Measurements from ENCODE around the gene NCAPH2. TPM values are rescaled to one million over a fixed set of nuclear protein-coding genes. Genes with fewer than 3 reads are reported as not detected.

NCAPH2 gene
- total RNA-seq, 1 donor from 2014 or later, result 46.9 TPM

GRCh38 chr22:50550395-50550794 is 42.4 kb downstream of the NCAPH2 start:
- DNase-seq, result no peak

DNA sequence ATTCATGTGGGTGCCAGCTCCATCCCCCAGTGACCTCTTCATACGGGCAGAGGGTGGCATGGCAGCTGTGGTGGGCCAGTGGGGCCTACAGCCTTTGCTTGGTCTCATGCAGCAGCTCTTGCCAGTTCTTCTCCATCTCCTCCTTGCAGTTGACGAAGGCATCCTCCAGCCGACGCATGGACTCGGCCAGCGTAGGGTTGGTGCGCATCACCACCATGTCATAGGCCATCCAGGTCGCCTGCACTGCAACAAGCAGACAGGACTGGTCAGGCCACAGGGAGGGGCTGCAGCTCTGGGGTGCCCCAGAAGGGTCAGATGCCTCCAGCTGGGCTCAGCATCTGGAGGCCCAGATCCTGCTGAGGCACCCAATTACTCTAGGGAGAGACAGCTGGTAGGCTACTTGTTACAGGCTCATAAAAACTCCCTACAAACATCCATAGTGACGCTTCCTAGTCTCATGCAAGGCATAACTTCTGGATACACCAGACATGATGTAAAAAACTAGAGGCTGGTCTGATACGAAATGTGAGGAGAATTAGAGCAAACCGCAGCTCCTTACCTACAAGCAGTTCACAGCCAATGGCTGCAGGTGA is 43.2 kb downstream of the NCAPH2 start:
- no peak for DNase-seq

DNA sequence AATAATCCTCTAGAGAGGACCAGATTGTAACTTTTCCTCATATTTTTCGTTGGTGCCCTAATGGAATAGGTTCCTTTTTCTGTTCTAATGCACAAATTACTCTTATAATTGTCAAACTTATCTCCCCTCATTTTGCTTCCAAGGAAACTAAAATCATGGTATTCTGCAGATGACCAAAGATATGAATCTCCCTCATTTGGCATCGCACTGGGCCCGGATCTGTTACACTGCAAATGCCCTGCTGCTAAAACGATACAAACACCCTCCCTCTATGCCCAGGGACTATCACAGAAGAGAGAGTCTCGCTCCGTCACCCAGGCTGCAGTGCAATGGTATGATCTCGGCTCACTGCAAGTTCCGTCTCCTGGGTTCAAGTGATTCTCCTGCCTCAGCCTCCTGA is 45.3 kb downstream of the NCAPH2 start:
- DNase-seq, result no peak

DNA sequence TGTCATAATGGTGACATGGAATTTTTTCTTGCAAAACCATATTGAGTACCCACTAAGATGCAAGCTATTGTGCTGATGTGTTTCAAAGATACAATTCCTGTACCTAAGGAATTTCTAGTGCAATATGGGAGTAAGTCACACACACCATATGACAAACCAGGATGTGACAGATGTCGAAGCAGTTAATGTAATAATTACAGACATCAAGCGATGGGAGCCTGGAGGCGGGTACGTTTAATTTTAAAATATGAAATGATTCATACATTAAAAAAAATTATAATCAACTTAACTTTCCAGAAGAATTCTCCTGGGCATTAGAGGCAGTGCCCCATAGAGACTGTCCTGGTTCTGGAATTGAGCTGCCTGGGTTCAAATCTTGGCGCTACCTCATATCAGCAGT is 48.7 kb downstream of the NCAPH2 start:
- DNase-seq, result no peak

- DNase-seq, result no peak
Observed at GRCh38 chr22:50560034-50560433, 52.0 kb downstream of the NCAPH2 start.

GRCh38 chr22:50561401-50562358 is 53.7 kb downstream of the NCAPH2 start:
- DNase-seq, result no peak

DNA sequence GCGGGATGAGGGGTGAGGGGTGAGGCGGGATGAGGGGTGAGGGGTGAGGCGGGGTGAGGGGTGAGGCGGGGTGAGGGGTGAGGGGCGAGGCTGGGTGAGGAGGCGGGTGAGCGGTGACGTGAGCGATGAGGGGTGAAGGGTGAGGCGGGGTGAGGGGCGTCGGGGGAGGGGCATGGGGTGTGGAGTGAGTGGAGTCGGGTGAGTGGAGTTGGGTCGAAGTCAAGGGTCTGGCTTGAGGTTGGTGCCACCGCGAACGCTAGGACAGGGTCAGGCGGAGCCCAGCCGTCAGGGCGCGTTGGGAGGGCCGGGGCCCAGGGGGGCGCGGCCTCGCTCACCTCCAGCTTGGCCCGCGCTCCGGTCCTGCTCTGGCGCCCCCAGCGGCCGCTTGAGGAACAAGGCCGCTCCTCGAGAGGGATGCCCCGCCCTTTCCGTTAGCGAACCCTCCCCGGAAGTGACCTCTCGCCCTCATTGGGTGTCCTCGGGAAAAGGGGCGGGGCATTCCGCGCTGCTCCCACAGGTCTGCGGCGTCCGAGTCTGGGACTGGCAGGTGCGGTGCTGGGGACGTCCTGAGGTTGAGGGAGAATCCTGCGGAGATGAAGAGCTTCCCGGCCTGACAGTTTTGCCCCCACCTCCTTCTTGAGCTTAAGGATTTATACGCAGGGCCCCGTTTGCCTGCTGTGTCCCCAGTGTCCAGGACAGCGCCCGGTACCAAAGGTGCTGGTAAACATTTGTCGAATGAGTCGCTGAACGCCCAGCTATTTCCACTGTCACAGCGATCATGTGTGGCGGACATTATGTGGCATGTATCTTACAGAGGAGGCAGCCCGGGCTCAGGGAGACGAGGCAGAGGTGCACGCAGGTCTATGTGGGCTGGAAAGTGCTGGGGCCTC is 54.7 kb downstream of the NCAPH2 start, which contains the start of gene SYCE3:
TSS of gene SYCE3 (minus strand) at position 397 of the 890 bp plus-strand sequence. CDS start 6,514 bp downstream, outside the sequence.
- DNase-seq, result peak; percentile 92

DNA sequence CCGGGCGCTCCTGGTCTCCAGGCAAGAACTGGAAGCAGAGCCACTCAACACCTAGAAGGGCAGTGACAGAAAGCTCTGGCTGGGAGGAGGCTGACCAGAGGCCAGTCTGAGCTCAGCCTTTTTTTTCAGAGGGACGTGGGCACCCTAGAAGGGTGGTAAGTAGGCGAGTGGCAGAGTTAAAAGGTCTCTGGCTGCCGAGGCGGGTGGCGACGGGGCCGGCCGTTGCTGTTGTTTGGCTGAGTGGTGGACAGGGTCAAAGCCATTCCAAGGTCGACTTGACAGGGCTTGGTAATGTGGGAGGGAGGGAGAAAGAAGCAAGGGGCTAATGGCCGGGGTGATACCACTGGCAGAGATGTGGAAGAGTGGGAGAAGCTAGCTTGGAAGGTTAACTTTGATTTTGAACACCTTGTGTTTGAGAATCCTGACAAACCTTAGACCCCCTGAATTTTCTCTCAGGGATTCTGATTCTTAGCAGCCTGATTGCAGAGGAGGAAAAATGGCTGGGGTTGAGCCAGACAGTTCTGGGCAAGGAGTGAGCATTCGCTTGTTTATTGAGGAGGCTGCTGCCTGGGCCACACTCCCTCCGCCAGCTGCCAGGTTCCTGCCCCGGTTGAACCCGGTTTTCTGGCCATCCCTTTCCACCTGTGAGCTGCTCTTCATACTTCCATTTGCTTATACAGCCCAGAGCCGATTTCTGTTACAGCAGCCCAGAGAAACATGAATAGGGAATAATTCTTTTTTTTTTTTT is 55.6 kb downstream of the NCAPH2 start:
- DNase-seq, result no peak

DNA sequence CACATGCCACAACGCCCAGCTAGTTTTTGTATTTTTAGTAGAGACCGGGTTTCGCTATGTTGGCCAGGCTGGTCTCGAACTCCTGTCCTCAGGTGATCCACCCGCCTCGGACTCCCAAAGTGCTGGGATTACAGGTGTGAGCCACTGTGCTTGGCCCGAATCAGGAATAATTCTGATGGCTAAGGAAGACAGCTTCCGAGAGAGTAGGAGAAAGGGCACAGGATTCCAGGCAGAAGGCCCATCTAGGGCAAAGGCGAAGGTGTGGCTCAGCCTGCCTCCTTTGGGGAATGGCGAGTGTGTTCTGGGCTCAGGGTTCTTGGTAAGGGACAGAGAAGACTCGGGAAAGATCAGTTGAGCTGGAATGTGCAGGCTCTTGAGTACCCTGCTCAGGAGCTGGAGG is 56.3 kb downstream of the NCAPH2 start:
- no peak for DNase-seq

DNA sequence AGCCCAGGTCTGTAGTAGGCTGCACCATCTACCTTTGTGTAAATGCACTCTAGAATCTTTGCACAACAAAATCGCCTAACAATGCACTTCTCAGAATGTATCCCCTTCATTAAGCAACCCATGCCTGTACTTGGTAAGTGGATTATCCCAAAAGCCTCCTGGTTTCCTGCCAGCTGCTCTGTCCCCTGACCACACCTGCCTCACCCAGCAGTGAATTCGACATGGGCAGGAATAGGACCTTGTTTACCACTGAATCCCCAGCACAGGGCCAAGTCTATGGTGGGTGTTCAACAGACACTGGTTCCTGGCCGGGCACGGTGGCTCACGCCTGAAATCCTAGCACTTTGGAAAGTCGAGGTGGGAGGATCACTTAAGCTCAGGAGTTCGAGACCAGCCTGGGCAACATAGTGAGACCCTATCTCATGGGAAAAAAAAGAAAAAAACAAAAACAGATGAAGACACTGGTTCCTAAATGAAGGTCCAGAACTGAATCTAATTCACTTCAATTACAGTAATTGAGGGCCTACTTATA is 59.8 kb downstream of the NCAPH2 start:
- no peak for DNase-seq

GRCh38 chr22:50568626-50569025 is 60.6 kb downstream of the NCAPH2 start:
- no peak for DNase-seq

DNA sequence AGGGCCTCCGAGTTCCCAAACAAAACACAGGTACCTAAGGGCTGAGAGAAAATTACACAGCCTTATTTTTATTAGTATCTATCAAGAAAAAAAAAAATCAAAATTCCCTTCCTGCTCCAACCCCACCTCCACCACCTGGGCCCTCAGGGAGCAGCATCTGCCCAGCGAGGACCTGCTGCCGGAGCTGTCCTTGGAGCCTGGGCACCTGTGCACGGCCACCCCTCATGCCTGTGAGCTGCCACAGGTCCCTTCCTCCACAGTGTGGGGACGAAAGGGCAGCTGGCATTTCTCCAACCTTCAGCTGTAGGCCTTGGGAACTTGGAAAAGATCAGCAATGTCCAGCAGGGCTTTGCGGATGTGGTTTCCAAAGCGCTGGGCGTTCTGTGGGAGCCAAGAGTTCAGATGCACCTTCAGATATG is 61.0 kb downstream of the NCAPH2 start:
- no peak for DNase-seq

DNA sequence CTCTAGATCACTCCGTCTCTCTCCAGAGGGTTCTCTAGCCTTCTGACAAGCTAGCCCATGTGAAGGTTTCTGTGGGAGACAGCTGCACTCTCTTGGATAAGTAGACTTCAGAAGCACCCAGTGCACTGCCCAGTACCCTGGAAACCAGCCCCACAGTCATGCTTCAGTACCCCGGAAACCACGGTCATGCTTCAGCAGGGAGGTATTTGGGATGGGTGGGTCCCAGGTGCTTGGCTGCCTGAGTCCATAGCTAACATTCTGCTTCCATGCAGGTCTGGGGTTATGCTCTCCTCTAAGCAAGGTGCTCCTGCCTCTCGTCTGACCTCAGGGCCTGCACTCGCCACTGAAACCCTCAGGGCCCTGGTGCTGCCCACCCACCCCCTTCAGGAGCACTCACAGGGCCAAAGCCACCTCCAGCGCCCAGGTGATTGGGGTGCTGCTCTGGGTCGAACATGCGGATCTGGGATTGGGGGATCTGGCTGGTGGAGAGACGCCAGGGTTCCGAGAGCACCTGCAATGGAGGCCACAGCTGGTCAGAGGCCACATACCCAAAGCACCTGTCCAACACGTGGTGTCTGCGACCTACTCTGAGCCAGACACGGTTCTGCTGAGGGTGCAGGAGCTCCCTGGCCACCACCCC is 62.0 kb downstream of the NCAPH2 start:
- no peak for DNase-seq

- DNase-seq, result no peak
Observed at GRCh38 chr22:50570861-50571260, 62.8 kb downstream of the NCAPH2 start.

DNA sequence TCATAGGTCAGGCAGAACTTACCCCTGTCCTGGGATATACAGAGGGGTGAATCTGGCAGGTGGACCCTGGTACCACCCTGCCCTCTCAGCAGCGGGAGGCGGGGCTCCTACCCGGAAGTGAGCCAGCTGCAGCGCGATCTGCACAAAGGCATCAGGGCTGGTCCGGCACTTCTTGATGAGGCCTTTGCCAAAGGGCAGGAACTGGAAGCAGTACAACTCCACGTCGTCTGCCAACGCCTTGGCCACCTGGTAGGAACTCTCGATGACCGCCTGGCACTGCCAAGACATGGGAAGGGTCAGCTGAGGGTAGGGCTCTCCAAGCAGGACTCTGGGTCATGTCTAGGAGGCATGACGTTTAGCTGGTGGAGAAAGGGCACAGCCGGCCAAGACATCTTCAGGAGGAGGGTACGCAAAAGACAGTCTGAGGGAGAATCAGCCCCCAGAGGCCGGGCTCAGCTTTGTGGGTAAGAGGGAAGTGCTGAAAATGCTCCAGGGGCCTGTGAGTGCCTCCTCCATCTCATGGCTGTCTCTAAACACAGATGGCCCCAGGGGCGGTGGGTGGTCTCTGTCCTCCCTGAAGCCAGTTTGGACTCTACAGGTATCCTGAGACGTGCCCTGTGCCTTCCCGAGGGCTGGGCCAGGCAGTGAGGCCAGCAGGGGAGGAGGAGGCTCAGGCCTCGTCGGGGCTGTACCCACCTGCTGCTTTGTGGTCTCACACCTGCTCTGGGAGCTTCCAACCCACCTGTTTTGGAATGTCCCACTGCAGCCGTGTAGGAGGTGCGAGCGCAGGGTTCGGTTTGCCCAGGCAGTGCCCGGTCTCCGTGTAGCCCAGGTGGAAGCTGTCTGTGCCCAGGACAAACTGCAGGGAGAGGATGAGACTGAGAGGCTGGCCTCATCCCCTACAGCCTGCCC is 63.5 kb downstream of the NCAPH2 start:
- no peak for DNase-seq

DNA sequence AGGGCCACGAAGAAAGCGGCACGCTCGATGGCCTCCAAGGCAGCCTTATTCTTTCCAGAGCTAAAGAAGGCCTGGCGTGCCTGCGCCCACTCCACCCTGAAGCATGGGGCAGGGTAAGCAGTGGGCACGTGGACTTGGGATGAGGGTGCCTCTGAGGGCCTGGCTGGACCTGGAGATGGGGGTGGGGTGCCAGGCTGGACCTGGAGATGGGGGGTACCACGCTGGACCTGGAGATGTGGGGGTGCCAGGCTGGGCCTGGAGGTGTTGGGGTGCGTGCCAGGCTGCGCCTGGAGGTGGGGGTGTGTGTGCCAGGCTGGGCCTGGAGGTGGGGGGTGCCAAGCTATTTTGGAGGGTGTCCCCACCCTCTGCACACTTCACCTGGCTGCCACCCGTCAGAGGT is 64.9 kb downstream of the NCAPH2 start:
- DNase-seq, result no peak

DNA sequence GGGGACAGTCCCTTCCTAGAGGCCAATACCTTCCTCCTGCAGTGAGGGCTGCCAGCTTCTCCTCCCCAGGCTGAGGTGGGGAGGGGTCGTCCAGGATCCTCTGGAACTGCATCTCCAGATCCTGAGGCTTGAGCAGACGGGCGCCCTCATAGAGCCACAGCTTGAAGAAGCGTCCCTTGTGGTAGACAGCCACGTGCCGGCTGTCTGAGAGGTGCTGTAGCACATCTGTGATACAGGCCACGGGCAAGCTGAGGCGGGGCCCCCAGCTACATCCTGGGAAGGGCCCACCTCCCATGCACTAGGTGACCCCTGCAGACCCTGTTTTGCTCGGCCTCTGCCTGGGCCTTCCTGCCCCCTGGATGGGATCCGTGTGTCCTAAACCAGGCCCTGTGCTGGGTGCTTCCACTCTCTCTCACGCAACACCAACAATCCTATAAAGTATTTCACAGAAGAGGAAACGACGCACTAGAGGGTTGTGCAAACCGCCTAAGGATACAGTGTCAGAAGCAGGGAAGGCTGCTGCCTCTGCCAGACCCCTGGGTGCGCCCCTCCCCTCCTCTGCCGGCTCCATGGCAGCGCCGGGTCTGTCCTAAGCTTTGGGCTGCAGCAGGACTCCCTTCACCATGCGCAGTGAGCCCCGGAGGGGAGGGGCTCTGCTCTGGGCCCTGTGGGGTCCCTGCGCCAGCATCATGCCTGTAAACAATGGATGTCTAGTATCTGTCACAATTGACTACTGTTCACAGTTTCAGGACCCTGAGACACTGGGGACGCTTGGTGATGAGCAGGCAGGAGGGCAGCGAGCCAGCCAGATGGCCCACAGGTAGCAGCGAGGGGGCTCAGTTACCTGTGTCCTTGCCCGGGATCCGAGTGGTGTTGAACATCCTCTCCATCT is 65.7 kb downstream of the NCAPH2 start:
- no peak for DNase-seq

DNA sequence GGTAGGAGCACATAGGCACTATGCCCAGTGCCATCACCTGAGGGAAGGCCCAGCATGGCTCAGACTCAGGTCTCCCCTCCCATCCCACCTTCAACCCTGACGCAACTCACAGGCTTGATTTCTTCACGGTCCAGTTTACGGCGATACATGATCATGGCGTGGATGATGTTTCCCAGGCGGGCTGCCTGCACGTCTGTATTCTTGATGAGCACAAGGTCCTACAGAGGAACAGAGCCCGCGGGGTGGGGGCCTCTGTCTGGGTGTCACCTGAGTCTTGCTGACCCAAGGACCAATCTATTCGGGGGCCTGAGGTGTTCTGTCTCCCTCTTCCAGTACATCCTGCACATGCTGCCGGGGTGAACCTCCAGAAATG is 66.3 kb downstream of the NCAPH2 start:
- DNase-seq, result no peak

Data from occipital lobe (tissue), 2 donors.